T47D (cell line): ENCODE data around the gene RPL21.

Source experiments
- DNase-seq, 2 experiments: peaks; one replicate each; pipeline versions ENCODE4 v3.0.0 to v3.0.0-alpha.2; 2011 to 2012; ENCODE audit warnings: low read depth in 1 of 2, low spot score in 1 of 2
- JUND ChIP-seq: IDR thresholded peaks from 2 replicates; pipeline ENCODE4 v1.6.1; 2012; ENCODE audit warnings: low read depth
- in situ Hi-C: cut with HindIII; loops from 2 replicates; pipeline ENCODE4 v1.10.0; 2016; ENCODE audit warnings: low sequenced_read_pairs, low pct_unique_long_range_greater_than_20kb

RPL21 gene

GRCh38 chr13:27300941-27301586, 49.7 kb downstream of the RPL21 start:
- in situ Hi-C loops: no loop called here
- no peak for TF ChIP-seq JUND
- no peak for DNase-seq

GRCh38 chr13:27302643-27303262, 51.4 kb downstream of the RPL21 start:
- DNase-seq: no peak
- in situ Hi-C loops: no loop called here
- no peak for TF ChIP-seq JUND

DNA sequence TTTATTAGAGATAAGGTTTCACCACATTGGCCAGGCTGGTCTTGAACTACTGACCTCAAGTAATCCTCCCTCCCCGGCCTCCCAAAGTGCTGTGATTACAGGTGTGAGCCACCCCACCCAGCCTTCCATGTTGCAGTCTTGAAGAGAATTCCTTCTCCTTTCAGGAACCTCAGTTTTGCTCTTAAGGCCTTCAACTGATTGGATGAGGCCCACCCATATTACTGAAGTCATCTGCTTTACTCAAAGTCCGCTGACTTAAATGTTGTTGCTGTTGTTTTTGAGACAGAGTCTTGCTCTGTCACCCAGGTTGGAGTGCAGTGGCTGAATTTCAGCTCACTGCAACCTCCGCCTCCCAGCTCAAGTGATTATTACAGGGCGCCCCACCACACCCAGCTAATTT, 52.7 kb downstream of the RPL21 start:
- in situ Hi-C loops: no loop called here
- TF ChIP-seq JUND: no peak
- DNase-seq: no peak

GRCh38 chr13:27304611-27305010, 53.3 kb downstream of the RPL21 start:
- no peak for TF ChIP-seq JUND
- DNase-seq: no peak
- in situ Hi-C loops: no loop called here
